NCI-H345 (cell line): ENCODE results near the gene STXBP6.
"Not testable (repeated sequence)": the region's sequence is repeated elsewhere in the genome, so short reads cannot be mapped to it uniquely, and the experiment has no call there.

ENCODE experiments used
- DNase-seq: peaks from one replicate; lab custom pipeline; 2025; lab: John Stamatoyannopoulos, UW

STXBP6 gene

GRCh38 chr14:24954700-24955037 lies 95.3 kb downstream of the STXBP6 start:
- no peak for DNase-seq

GRCh38 chr14:24954037-24954699 lies 95.8 kb downstream of the STXBP6 start:
- no peak for DNase-seq

GRCh38 chr14:24952851-24953666 lies 96.9 kb downstream of the STXBP6 start:
- DNase-seq: peak; percentile 7

GRCh38 chr14:24948261-24948847 lies 101.6 kb downstream of the STXBP6 start:
- DNase-seq: no peak

- DNase-seq: no peak
Measured at GRCh38 chr14:24947131-24947530, 102.8 kb downstream of the STXBP6 start.

GRCh38 chr14:24944800-24945199 lies 105.1 kb downstream of the STXBP6 start:
- DNase-seq: no peak

GRCh38 chr14:24943024-24943423 lies 106.9 kb downstream of the STXBP6 start:
- peak; percentile 53 for DNase-seq

GRCh38 chr14:24941719-24942118 lies 108.2 kb downstream of the STXBP6 start:
- peak; percentile 94 for DNase-seq

GRCh38 chr14:24940213-24940783 lies 109.6 kb downstream of the STXBP6 start:
- no peak for DNase-seq

- peak; percentile 15 for DNase-seq
Measured at GRCh38 chr14:24938593-24938992, 111.4 kb downstream of the STXBP6 start.

- no peak for DNase-seq
Measured at GRCh38 chr14:24937300-24937699, 112.6 kb downstream of the STXBP6 start.

- DNase-seq: not testable (repeated sequence)
Measured at GRCh38 chr14:24936773-24937172, 113.2 kb downstream of the STXBP6 start.

- DNase-seq: no peak
Measured at GRCh38 chr14:24935796-24936195, 114.2 kb downstream of the STXBP6 start.

GRCh38 chr14:24928386-24928900 lies 121.5 kb downstream of the STXBP6 start:
- no peak for DNase-seq

- DNase-seq: no peak
Measured at GRCh38 chr14:24927809-24928208, 122.1 kb downstream of the STXBP6 start.

- no peak for DNase-seq
Measured at GRCh38 chr14:24925771-24926374, 124.1 kb downstream of the STXBP6 start.

GRCh38 chr14:24924544-24924943 lies 125.4 kb downstream of the STXBP6 start:
- DNase-seq: no peak

- DNase-seq: no peak
Measured at GRCh38 chr14:24921903-24922302, 128.0 kb downstream of the STXBP6 start.

- no peak for DNase-seq
Measured at GRCh38 chr14:24920265-24921075, 129.5 kb downstream of the STXBP6 start.

- no peak for DNase-seq
Measured at GRCh38 chr14:24918822-24919221, 131.1 kb downstream of the STXBP6 start.

GRCh38 chr14:24915958-24916595 lies 133.9 kb downstream of the STXBP6 start:
- DNase-seq: no peak
